ENCODE data around the gene KIF26A.

- no peak for TF ChIP-seq FOXK2 (IDR thresholded peaks at IDR 0.05)
- TF ChIP-seq HDGF (IDR thresholded peaks at IDR 0.05; ENCODE audit: borderline replicate concordance) = no peak
- TF ChIP-seq SP1 (IDR thresholded peaks at IDR 0.05) = no peak
- TF ChIP-seq SUZ12 (IDR thresholded peaks at IDR 0.05) = no peak
- no peak for TF ChIP-seq ARNT (IDR thresholded peaks at IDR 0.05)
- TF ChIP-seq LEF1 (IDR thresholded peaks at IDR 0.05; ENCODE audit: borderline replicate concordance) = no peak
- no peak for TF ChIP-seq BHLHE40 (IDR thresholded peaks at IDR 0.05; ENCODE audit: borderline replicate concordance)
- TF ChIP-seq FOXA1 (IDR thresholded peaks at IDR 0.05) = no peak
- no peak for TF ChIP-seq PKNOX1 (IDR thresholded peaks at IDR 0.05)
- TF ChIP-seq FOXM1 (IDR thresholded peaks at IDR 0.05; ENCODE audit: borderline replicate concordance) = no peak
- TF ChIP-seq L3MBTL2 (conservative IDR thresholded peaks at IDR 0.05) = no peak
- TF ChIP-seq ZNF384 (IDR thresholded peaks at IDR 0.05) = no peak
- TF ChIP-seq CTBP1 (IDR thresholded peaks at IDR 0.05; ENCODE audit: borderline replicate concordance) = no peak
These were observed 88.3 kb downstream of the KIF26A start for GRCh38 chr14:104226421-104227383.

Data from HEK293T (cell line).